Muscle of back (tissue), 11 donors: ENCODE results near the gene RPL39L. TPM values are rescaled to one million over a fixed set of nuclear protein-coding genes. Genes with fewer than 3 reads are reported as not detected.
"Not testable (repeated sequence)": the region's sequence is repeated elsewhere in the genome, so short reads cannot be mapped to it uniquely, and the experiment has no call there.

Experiments used
- DNase-seq, 3 donors: peaks; one replicate each; pipeline versions ENCODE4 v3.0.0 to v3.0.0-alpha.2; 2013
- polyA plus RNA-seq, 10 donors: library from polyadenylated mRNA; unstranded; fragments of 120-200 nt; gene quantifications; one replicate each; pipeline ENCODE4 v1.2.1, GENCODE V29; 2013; ENCODE audit not compliant: insufficient read length in 10 of 10

The RPL39L gene
- polyA plus RNA-seq, 10 donors = 6.2 to 17.3 (median 9.4) TPM

DNA sequence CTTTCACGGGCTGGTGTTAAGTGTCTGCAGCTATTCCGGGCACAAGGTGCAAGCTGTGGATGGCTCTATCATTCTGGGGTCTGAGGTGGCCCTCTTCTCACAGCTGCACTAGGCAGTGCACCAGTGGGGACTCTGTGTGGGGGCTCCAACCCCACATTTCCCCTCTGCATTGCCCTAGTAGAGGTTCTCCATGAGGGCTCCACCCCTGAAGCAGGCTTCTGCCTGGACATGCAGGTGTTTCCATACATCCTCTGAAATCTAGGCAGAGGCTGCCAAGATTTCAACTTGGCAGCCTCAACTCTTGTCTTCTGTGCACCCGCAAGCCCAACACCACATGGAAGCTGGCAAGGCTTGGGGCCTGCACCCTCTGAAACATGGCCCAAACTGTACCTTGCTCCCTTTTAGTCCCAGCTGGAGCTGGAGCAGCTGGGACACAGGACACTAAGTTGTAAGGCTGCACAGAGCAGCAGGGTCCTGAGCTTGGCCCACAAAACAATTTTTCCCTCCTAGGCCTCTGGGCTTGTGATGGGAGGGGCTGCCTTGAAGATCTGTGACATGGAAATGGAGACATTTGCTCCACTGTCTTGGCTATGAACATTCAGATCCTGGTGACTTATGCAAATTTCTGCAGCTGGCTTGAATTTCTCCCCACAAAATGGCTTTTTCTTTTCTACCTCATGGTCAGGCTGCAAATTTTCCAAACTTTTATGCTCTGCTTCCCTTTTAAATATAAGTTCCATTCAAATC, 6.0 kb upstream of the RPL39L start:
- DNase-seq = no peak

DNA sequence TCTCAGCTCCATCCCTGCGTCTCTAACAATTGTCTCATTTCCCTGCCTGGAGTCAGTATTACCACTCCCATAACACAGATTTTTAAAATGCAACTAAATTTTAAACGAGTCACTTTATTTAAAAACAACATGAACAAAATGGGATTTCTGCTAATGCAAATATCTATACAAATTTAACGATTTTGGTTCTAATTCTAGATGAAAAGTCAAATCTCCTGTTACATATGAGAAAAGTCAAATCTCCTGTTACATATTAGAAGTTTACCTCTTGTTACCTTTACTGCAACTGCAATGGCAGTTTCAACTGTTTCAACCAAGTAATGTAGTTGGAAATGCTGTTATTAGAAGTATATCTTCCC, 578 bp upstream of the RPL39L start:
- no peak for DNase-seq

DNA sequence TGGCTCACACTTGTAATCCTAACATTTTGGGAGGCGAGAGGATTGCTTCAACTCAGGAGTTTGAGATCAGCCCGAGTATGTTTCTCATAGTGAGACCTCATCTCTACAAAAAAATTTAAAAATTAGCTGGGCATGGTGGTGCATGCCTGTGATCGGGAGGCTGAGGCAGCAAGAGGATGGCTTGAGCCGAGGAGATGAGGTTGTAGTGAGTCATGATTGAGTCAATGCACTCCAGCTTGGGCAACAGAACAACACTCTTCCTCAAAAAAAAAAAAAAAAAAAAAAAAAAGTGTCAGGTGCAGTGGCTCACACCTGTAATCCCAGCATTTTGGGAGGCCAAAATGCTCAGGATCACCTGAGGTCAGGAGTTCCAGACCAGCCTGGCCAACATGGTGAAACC, 2.4 kb downstream of the RPL39L start:
- no peak for DNase-seq

DNA sequence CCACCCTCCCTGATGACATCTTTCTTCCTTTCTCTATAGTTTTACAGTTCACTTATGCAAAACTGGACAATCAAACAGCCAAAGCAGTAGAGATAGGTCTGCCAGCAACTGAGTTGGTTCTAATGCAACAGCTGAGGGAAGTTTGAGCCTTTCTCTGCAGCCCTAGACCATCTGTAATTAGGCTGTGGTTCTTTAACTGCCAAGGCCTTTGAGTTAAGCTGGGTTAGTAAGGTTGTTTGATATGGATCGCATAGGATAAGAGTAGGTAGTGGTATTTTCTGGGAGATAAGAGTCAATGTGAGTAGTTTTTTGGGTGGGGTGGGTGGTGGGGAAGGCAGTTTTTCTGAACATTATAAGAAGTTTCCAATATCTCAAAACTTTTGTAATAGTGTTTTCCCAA, 3.0 kb downstream of the RPL39L start:
- no peak for DNase-seq

DNA sequence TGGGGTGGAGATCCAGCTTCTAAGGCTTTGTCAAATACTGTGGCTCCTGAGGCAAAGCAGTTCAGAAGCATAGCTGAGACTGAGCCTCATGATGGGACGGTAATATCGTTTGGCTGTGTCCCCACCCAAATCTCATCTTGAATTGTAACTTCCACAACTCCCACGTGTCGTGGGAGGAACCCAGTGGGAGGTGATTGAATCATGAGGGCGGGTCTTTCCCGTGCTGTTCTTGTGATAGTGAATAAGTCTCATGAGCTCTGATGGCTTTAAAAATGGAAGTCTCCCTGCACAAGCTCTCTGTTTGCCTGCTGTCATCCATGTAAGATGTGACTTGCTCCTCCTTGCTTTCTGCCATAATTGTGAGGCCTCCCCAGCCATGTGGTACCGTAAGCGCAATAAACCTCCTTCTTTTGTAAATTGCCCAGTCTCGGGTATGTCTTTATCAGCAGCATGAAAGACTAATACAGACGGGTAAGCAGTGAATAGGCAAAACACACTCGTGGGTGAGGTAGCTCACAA, 4.1 kb downstream of the RPL39L start:
- DNase-seq = not testable (repeated sequence)

DNA sequence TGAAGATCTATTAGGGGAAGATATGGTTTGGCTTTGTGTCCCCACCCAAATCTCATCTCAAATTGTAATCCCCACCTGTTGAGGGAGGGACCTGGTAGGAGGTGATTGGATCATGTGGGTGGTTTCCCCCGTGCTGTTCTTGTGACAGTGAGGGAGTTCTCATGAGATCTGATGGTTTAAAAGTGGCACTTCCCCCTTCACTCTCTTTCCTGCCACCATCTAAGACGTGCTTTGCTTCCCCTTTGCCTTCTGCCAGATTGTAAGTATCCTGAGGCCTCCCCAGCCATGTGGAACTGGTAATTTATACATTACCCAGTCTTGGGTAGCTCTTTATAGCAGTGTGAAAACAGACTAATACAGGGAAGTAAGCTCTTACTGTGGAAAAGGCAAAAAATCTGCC, 6.1 kb downstream of the RPL39L start:
- DNase-seq = not testable (repeated sequence)

DNA sequence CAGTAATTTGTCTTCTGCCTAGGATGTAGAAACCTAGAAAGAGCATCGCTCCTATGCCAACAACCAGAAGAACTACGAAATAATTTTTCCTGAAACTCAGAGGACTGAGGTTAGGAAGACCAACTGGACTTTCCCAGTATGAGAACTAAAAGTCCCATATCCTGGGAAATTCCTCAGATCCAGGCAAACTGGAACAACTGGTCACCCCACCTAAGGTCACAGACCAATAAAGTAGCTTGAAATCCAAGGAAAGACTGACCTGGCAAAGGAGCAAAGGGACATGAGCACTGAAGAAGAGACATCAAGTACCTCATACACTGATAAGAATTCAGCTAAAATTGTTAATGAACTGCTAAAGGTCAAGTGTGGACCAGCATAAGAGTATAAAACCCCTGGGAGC, 6.6 kb downstream of the RPL39L start:
- DNase-seq = no peak

DNA sequence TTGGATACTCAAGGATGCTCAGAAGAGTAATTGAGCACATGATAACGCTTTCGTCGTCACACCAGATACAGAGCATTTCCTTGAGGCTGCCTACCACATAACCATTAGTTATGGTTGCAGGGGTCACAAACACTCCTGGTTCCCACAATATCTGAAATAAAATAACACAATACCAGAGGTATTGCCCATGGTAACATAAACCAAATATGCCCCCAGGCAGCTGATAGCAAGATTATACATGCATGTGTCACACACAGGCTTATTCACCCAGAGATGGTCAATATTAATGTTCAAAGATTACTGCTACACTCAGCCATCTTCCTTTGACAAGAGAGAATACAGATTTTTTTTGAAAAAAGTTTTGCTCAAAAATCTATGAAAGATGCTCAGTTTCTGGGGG, 7.3 kb downstream of the RPL39L start:
- DNase-seq = no peak

DNA sequence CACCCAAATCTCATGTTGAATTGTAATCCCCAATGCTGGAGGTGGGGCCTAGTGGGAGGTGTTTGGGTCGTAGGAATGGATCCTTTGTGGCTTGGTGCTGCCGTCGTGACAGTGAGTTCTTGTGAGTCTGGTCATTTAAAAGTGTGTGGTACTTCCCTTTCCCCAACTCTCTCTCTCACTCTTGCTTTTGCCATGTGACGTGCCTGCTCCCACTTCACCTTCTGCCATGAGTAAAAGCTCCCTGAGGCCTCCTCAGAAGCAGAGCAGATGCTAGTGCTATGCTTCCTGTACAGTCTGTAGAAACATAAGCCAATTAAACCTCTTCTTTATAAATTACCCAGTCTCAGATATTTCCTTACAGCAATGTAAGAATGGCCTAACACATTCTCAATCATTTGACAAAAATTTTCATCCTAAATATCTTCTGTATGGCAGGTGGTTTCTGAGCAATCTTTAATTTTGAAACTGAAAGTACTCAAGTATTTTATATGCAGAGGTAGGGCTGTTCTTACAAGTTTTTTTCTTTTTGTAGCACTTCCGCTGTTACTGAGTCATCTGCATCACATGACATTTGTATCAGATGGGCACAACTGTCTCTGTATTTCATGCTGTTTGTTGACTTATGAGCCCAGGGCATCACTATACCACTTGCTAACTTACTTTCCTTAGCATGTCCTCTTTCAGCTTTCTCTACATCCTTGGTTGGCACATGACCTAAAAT, 8.8 kb downstream of the RPL39L start:
- no peak for DNase-seq

DNA sequence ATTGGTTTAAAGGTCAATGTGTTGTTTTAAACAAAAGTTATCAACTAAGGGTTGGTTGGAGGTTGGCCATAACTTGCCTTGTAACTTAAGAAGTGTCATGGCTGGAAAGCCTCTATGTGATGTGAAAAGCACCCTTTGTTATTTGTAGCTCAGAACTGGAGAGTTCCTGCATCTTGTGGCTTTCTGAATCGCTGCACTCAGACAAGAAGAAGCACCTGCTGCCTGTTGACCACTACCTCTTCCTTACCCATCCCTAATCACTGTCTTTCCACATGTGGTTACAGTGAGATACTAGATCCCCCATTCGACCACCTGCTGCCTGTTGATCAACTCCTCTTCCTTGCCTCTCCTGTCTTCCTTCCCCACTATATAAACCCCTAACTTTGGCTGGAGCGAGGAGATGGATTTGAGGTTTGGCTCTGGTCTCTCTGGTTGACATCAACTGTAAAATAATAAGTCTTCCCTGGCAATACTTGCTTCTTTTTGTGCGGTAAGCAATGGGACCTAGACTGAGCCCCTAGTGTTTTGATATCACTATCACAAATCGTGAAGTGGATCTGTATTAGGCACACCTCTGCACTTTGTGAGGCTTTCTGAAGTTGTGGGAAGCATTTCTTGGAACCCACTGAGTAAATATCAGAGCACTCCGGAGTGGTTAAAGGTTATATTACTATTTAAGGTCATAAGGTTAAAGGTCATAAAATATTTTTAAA, 13.8 kb downstream of the RPL39L start:
- DNase-seq = no peak

DNA sequence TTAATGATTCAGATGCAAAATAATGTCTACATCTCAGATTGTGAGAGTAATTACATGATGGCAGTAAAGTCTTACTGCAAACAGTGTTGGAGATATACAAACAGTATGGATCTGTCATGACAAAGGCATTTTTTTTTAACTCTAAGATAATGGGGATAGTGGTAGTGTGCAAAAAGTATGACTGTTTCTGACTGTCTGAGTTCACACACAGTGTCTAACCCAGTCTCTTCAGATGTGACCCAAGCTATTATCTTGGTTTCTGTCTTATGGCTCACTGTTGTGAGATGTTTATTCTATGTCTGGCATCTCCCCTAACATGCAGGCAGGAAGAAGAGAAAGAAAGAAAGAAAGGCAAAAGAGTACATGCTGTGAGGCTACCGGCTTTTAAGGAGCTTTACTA, 17.0 kb downstream of the RPL39L start:
- no peak for DNase-seq

DNA sequence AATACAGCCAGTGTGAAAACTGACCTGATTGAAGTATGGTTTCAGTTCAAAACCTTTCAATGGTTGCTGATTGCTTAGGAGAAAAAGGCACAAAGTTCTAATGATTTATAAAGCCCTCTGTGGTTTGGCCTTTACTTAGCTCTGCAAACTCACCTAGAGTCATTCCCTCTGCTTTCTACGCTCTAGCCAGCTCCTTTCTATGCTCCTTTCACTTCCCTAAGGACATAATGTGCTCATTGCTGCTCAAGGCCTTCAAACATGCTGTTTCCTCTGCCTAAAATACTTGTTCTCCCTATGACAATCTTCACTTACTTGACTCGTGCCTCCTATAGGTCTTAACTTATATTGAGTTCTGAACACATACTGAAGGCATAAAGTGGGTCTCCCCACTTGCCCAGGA, 19.0 kb downstream of the RPL39L start:
- DNase-seq = no peak

DNA sequence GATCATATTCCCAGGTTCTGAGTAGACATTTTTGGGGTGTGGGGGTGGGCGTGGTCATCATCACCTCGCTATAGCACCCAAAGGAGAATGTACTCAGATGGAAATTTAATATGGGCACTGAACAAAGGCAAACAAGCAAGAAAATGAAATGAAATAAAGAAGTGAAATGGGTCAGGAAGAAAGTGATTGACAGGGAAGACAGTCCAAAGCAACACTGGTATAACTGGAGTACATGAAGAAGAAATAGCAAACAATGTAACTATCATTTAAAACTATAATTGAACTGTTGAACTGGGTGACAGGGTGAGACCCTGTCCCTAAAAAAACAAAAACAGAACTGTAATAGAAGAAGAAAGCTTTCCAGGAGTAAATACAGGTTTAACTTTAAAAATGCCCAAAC, 24.8 kb downstream of the RPL39L start:
- no peak for DNase-seq

DNA sequence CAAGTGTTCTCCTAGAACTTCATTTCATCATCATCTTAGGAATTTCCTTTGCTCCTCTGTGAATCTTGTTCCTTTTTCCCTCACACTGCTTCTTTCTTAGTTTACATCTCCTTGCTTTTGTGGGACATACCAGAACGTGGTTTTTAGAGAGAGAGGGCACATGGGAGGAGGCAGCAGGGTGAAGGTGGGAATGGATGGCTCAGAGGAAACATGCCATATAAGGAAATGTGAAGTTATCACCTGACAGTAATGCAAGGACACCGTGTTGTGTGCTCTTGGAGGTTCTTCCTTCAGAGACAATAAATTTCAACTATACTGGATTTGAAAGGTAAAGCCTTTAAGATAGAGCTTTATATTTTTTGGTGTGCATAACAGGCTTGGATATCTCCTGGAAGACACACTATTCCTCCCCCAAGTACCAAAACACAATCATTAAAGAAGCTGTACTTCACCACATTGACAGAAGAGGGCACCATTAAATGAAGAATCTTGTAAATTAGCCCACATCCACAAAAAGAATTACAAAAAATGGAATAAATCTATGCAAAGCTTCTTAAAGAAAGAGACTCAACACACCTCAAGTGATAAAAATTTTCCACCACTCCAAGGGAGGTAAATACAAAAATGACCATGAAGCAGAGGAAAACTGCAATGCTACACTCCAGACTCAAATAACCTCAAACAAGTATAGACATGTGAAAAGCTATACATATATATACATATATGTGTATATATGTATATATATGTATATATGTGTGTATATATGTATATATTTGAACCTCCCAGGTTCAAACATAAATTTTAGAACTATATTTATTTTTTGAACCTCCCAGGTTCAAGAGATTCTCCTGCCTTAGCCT, 26.1 kb downstream of the RPL39L start:
- peak in 1 of 3 donors; percentile 33 for DNase-seq

DNA sequence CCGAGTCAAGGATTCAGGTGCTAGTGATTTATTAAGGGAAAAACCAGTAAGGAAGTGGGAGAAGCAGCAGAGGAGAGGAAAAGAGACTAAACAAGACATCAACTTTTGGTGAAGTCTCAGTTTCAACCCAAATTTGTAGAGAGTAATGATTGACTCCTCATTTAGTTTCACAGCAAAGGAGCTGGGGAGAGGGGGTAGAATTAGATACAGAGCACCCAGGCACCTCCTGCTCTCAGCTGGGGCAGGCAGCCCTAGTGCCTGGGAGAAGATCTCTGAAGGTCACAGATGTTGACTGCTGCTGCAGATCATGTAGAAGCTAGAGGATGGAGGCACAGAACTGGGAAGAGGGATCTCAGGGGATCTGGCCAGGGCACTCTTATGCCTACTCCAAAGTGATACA, 29.1 kb downstream of the RPL39L start:
- no peak for DNase-seq

DNA sequence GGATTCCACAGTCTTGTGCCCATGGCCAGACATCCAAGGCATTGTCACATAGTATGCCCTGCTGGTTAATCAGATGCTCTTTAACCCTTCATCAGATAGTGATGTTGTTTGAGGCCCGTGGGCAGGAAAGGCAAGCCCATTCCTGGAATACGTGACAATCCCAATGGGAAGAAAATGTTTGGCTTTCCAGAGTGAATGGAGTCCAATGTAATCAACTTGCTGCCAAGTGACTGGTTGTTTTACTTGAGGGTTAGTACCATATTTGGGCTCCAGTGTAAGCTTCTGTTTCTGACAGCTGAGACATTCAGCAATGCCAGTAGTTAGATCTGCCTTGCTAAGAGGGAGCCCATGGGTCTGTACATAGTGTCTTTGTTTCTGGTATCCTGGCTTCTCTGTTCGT, 31.3 kb downstream of the RPL39L start:
- no peak for DNase-seq

DNA sequence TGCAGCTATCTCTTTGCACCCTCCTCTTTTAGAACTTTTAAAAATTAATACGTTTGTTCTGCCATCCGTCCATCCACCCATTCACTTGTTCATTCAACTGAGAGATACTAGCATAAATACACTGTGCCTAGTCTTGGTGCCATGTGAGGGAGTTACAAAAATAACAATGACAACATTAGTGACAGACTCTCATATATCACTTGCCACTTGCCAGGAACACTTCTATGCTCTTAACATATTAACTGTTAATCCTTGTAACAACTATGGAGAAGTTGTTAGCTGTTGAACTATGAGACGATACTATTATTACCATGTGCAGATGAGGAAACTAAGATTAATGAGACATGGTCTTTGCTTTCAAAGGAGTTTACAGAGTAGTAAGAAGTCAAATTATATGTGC, 33.6 kb downstream of the RPL39L start:
- no peak for DNase-seq

DNA sequence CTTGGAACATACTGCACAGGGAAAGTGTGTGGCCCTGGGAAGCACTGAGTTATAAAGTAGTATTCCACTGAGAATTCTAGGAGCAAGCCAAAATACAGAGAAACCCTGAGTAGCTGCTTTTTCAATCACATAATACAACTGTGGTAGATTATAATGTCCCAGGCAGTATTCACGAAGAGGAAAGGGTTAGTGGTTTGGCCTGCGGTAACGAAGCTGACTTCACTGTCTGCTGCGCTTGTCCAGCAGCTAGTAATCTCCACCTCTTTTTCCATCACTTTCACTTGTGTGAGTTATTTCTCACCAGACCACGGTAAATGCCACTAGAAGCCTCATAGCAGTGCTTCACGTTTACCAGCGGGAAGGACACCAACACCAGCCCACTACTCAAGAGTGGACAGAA, 34.4 kb downstream of the RPL39L start:
- peak; percentile 62 to 92 (median 83) for DNase-seq

DNA sequence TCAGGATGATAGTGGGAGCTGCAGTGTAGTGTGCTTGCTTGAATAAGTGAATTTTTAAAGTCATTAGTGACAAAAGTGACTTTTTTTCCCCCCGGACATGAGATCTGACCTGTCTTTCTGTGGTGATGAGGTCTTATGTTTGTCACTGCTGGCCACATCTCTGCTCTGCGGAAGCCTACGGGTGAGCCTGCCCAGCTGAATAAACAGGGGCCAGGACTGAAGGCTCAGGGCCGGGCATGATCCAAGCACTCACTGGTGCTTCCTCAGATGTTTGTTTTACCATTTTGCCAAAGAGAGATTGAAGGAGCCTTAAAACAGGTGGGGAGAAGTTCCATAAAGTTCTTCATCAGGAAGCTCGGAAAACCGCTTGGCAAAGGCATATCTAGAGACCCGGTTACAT, 35.0 kb downstream of the RPL39L start:
- no peak for DNase-seq

DNA sequence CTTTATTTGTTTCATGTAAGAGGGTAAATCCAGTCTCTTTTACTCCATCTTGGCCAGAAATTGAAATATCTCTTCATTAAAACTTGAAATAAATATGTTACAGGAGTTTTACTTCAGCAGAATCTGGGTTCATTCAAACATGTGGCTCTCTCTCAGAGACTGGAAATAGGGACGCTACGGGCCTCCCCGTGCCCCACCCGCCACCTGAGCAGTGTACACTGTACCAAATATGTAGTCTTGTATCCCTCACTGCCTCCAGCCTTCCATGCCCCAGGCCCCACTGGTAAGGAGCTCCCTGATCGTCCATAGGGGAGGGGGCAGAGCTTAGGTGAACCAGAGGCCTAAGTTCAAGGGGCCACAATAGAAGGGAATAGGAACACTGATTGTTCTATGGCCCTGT, 36.0 kb downstream of the RPL39L start:
- no peak for DNase-seq

DNA sequence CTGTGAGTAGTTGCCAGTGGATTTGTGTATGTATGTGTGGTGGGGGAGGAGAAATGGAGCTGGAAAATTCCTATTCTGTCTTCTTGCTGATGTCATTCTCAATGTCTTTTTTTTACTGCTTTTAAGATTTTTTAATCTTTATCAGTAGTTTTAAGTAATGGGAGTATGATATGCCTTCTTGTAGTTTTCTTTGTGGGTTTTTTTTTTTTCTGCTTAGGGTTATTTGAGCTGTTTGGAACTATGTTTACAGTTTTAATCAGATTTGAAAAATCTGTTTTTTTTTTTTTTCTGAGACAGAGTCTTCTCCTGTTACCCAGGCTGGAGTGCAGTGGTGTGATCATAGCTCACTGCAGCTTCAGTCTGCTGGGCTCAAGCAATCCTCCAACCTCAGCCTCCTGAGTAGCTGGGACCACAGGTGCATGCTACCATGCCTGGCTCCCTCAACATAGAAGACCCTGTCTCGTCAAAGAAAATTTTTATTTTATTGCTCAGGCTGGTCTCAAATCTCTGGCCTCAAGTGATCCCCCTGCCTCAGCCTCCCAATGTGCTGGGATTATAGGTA, 37.1 kb downstream of the RPL39L start:
- DNase-seq = no peak
